Endothelial cell (in vitro differentiated cells): ENCODE results near the gene CAND2. TPM values are rescaled to one million over a fixed set of nuclear protein-coding genes. Genes with fewer than 3 reads are reported as not detected.

ENCODE experiments used
- DNase-seq: peaks from one replicate; pipeline ENCODE4 v3.0.0; 2021; ENCODE audit warnings: low spot score
- H3K27ac Mint-ChIP-seq: one replicate; pipeline ENCODE4 v1.8.0; 2021; ENCODE audit warnings: mixed read lengths, inconsistent platforms; ENCODE audit not compliant: unreplicated experiment
- H3K27me3 Mint-ChIP-seq: one replicate; pipeline ENCODE4 v1.8.0; 2021; ENCODE audit warnings: mild to moderate bottlenecking, moderate library complexity, mixed read lengths, inconsistent platforms; ENCODE audit not compliant: unreplicated experiment
- H3K36me3 Mint-ChIP-seq: one replicate; pipeline ENCODE4 v1.8.0; 2021; ENCODE audit warnings: mild to moderate bottlenecking, low read depth, mixed read lengths, inconsistent platforms; ENCODE audit not compliant: unreplicated experiment
- H3K4me1 Mint-ChIP-seq: one replicate; pipeline ENCODE4 v1.8.0; 2021; ENCODE audit warnings: mild to moderate bottlenecking, mixed read lengths, inconsistent platforms; ENCODE audit not compliant: unreplicated experiment
- H3K4me3 Mint-ChIP-seq: one replicate; pipeline ENCODE4 v1.8.0; 2021; ENCODE audit warnings: mild to moderate bottlenecking, mixed read lengths, inconsistent platforms; ENCODE audit not compliant: unreplicated experiment
- H3K9me3 Mint-ChIP-seq: one replicate; pipeline ENCODE4 v1.8.0; 2021; ENCODE audit warnings: mixed read lengths, inconsistent platforms; ENCODE audit not compliant: unreplicated experiment
- total RNA-seq: library from RNA; stranded (reverse); fragmentation: NEBNext Ultra II Directional; extraction: Animal tissue kit (Norgen Biotek cat#: 25700); gene quantifications from one replicate; pipeline ENCODE4 v1.2.1, GENCODE V29; 2021; ENCODE audit not compliant: unreplicated experiment
- TF ChIP-seq, protein P1 (sequence below): fragments of 200-600 bp; sonication (generic); IDR thresholded peaks from one replicate; pipeline ENCODE4 v1.5.0; 2021; ENCODE audit warnings: antibody characterized with exemption; ENCODE audit not compliant: unreplicated experiment

Gene CAND2
- total RNA-seq, 1 donor from 2014 or later: 1.8 TPM

- DNase-seq: no peak
- Mint-ChIP-seq H3K4me1 (peaks cover 10% of the 10 kb centered on the region), H3K27me3 (peaks cover 3% of the 10 kb centered on the region), H3K4me3 (no peak overlapping the region), H3K27ac (no peak overlapping the region), H3K36me3 (no peaks in the 10 kb centered on the region), H3K9me3 (no peaks in the 10 kb centered on the region)
- TF ChIP-seq, protein P1, sequence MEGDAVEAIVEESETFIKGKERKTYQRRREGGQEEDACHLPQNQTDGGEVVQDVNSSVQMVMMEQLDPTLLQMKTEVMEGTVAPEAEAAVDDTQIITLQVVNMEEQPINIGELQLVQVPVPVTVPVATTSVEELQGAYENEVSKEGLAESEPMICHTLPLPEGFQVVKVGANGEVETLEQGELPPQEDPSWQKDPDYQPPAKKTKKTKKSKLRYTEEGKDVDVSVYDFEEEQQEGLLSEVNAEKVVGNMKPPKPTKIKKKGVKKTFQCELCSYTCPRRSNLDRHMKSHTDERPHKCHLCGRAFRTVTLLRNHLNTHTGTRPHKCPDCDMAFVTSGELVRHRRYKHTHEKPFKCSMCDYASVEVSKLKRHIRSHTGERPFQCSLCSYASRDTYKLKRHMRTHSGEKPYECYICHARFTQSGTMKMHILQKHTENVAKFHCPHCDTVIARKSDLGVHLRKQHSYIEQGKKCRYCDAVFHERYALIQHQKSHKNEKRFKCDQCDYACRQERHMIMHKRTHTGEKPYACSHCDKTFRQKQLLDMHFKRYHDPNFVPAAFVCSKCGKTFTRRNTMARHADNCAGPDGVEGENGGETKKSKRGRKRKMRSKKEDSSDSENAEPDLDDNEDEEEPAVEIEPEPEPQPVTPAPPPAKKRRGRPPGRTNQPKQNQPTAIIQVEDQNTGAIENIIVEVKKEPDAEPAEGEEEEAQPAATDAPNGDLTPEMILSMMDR: no peak
These were observed 40.3 kb upstream of the CAND2 start for GRCh38 chr3:12756175-12756574.

- H3K36me3 Mint-ChIP-seq: no peaks in the 10 kb centered on the region
- DNase-seq: no peak
- no peak overlapping the region for H3K27ac Mint-ChIP-seq
- peaks cover 3% of the 10 kb centered on the region for H3K27me3 Mint-ChIP-seq
- H3K4me1 Mint-ChIP-seq: peaks cover 10% of the 10 kb centered on the region
- H3K4me3 Mint-ChIP-seq: no peak overlapping the region
- no peaks in the 10 kb centered on the region for H3K9me3 Mint-ChIP-seq
- TF ChIP-seq, protein P1: no peak
These were observed 39.8 kb upstream of the CAND2 start for GRCh38 chr3:12756635-12757034.

GRCh38 chr3:12758025-12758781 is 38.3 kb upstream of the CAND2 start:
- peaks cover 4% of the 10 kb centered on the region for H3K27me3 Mint-ChIP-seq

GRCh38 chr3:12759097-12759679 is 37.3 kb upstream of the CAND2 start, which contains the start of gene TMEM40:
TSS of gene TMEM40 (minus strand) at chr3:12759259. CDS start at chr3:12749832, 9,427 bp downstream.
- TF ChIP-seq, protein P1: no peak
- H3K36me3 Mint-ChIP-seq: no peaks in the 10 kb centered on the region
- H3K27ac Mint-ChIP-seq: no peak within 1 kb of the TSS
- H3K9me3 Mint-ChIP-seq: no peaks in the 10 kb centered on the region
- no peak within 1 kb of the TSS for H3K4me3 Mint-ChIP-seq
- H3K4me1 Mint-ChIP-seq: peaks cover 10% of the 10 kb centered on the region
- DNase-seq: no peak
- H3K27me3 Mint-ChIP-seq: peaks cover 4% of the 10 kb centered on the region

More at GRCh38 chr3:12758025-12758781, 38.3 kb upstream of the CAND2 start:
- H3K36me3 Mint-ChIP-seq: no peaks in the 10 kb centered on the region
- H3K9me3 Mint-ChIP-seq: no peaks in the 10 kb centered on the region
- peaks cover 10% of the 10 kb centered on the region for H3K4me1 Mint-ChIP-seq
- no peak overlapping the region for H3K27ac Mint-ChIP-seq
- TF ChIP-seq, protein P1: no peak
- H3K4me3 Mint-ChIP-seq: no peak overlapping the region
- DNase-seq: no peak
